ENCODE data around the gene ADAMTS3.

DNA sequence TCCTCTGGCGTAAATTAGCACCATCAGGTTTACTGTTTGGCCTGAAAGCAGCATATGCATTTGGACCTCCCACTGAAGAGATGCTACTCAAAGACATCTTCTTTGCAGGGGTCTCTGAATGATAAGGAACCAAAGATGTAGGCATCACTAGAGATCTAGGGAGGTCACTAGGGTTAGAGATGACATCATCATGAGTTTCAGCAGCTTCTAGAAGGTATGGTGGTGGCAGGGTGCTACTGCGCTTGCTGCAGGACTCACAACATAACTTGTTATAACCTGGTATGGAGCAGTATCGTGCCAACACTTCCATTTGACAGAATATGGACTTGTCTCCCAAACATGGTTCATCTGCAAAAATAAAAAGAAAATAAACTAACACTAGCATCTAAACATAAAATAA, 285.7 kb downstream of the ADAMTS3 start:
- TF ChIP-seq CTCF (IDR thresholded peaks at IDR 0.05) (no peak), POLR2A (IDR thresholded peaks at IDR 0.05) (no peak)

Data from thyroid gland (tissue), 4 donors.